ENCODE data around the gene CPN2. TPM values are rescaled to one million over a fixed set of nuclear protein-coding genes. Genes with fewer than 3 reads are reported as not detected.
A peak's percentile ranks its signal among the peaks of the same experiment; 100 is the strongest.

Gene CPN2
- total RNA-seq, 1 donor from 2014 or later = not detected

DNA sequence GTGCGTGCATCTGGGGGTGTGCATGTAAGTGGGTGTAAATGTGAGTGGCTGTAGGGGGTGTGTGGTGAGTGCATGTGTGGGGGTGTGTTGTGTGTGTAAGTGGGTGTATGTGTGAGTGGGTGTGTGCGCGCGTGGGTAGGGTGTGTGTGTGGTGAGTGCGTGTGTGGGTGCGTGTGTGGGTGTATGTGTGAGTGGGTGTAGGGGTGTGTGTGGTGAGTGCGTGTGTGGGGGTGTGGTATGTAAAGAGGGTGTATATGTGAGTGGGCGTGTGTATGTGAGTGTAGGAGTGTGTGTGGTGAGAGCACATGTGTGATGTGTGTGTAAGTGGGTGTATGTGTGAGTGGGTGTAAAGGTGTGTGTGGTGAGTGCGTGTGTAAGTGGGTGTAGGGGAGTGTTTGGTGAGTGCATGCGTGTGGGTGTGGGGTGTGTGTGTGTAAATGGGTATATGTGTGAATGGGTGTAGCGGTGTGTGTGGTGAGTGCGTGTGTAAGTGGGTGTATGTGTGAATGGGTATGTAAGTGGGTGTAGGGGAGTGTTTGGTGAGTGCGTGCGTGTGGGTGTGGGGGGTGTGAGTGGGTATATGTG is 916 bp upstream of the CPN2 start:
- DNase-seq = no peak

DNA sequence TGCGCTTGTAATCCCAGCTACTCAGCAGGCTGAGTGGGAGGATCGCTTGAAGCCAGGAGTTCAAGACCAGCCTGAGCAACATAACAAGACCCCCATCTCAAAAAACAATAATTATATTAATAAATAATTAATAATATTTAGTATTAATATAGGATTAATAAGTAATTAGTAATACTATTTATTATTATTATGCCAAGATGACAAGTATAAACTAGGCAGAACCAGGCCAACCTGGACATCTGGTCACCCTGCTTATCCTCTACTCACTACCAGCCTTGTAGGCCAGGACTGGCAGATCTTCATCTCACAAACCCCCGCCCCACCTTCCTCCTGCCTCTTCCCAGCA is 429 bp downstream of the CPN2 start:
- no peak for DNase-seq

DNA sequence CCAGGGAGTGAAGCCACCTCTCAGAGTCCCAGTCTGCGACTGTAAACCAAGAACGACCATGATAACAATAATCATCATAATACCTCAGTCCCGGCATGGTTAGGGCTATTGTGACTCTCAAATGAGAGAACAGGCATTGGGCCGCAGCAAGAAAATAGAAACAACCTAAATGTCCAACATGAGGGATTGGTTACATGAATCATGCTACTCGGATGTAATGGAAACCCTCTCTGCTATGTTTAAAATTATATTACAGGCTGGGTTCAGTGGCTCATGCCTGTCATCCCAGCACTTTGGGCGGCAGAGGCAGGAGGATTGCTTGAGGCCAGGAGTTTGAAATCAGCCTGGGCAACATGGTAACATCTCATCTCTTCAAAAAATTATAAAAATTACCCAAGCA is 2.8 kb downstream of the CPN2 start:
- no peak for DNase-seq

DNA sequence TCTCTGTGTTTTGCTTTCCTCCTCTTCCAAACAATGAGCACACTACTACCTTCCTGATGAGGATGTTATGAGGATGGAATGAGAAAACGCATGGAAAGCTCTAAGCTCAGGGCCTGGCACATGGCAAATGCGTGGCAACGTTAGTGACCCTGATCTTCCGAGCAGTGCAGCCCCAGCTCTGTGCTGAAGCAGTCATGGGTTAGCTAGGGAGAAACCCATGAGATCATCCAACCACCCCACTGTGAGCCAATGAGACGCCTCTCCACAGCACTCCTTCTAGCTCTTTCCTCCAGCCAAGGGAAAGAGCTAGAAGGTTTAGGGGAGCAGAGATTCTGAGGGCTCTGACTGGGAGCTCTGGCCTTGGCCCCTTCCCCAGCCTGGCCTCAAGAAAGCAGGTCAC is 4.5 kb downstream of the CPN2 start:
- DNase-seq = no peak

DNA sequence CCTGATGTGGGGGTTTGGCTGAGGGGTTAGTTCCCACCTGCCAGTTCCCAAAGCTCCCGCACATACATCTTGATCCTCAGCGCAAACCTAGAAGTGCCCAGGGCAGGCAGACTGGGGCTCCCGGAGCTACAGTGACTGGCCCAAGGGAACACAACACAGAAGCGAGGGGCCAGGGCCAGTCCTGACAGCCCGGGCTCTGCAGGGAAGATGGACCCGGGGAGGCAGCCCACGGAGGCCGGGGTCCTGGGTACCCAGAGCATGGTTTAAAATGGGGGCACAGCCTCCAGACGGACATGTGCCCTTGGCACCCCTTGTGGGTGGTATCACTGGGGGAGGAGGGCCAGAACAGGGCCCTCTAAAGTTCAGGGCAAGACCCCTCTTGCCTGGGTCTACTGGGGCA is 5.1 kb downstream of the CPN2 start:
- no peak for DNase-seq

DNA sequence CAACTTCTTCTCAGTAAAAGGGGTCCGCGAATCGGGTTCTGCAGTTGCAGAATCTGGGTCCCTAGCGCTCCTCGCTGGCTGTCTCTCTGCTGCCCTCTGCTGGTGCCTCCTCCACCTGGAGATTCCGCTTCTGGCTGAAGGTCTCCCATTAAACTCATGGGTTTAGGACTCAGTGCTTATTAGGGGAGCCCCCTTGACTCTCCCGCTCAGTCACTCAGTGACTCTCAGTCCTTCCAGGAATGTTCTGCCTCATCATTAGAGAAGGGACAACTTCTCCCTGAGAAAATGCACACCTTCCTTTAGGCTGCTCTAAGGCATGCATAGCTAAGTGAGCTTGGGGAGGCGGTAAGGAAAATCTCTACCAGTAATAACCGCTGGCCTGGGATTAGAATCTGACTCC is 7.1 kb downstream of the CPN2 start:
- peak; percentile 32 for DNase-seq

DNA sequence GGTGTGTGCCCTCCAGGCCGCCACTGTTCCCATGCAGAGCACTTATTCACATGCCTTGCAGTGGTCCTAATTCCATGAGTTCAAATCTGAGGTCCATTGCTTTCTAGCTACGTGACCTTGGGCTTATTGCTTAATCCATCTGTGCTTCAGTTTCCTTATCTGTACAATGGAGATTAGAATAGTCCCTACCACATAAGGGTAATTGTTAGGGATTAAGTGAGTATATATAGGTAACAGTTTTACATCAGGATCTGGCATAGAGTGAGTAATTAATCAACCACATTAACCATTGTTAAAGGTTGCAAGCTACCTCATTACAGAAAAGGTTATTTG is 7.6 kb downstream of the CPN2 start:
- DNase-seq = no peak

DNA sequence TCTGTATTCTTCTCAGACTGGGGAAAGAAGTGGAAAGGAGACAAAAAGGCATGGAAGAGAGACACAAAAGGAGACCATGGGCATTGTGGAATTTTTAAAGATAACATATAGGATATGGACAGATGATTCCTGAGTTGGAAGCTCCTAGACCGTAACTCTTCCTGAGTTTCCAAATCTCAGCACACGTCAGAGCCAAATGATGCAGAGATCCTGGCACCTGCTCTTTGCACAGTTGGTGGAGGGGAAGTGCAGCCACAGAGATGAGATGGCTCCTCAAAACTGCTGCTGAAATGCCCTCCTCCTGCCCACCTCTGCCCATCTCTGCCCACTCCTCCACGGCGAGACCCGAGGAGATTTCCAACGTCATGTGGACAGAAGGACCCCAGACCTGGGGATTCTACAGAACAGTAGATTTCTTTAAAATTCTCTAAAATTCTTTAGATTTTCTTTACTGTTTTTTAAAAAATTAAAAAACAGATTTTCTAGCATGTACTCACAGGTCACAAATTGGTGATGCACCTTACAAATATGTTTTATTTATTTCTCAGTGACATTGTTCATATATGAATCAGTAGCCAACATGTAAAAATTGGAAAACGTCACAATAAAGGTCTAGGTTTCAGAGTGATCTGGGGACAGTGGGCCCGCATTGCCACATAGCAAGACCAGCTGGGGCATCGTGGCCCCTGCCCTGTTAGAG is 8.1 kb downstream of the CPN2 start:
- DNase-seq = no peak

DNA sequence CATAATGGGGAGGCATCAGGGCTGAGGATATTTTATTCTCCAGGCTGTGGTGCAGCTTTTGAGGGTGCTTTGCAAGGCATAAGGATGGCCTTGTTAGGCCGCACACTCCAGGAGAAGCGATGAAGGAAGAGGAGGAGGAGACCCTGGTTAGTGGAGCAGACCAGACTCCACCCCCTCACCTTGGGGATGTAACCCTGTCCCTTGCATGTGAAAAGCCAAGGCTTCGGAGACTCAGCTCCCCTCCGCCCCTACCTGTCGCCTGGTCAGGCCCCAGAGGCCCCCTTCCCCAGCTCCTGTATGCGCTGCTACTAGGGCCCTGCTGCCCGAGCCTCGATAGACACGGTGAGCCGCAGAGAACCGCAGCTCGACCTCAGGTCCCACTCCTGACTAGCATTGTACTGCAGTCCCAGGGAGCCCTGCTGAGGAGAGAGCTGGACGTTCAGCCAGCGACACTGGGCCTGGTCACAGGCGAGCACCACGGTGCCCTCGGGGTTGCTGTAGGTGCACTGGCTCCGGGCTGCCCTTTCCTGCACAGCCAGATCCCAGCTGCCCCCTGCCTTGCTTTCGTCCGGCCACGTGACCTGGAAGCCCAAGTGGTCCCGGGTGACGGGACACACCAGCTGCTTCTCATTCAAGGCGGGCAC is 10.2 kb downstream of the CPN2 start:
- DNase-seq = no peak

DNA sequence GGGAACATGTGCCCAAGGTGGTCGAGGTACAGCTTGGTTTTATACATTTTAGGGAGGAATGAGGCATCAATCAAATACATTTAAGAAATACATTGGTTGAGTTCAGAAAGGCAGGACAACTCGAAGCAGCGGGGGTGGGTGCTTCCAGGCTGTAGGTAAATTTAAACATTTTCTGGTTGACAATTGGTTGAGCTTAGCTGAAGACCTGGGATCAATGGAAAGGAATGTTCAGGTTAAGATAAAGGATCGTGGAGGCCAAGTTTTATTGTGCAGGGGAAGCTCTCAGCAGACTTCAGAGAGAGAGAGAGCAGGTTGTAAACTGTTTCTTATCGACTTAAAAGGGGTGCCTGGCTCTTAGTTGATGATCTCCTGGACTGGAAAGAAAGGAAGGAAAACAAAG is 11.3 kb downstream of the CPN2 start:
- no peak for DNase-seq

DNA sequence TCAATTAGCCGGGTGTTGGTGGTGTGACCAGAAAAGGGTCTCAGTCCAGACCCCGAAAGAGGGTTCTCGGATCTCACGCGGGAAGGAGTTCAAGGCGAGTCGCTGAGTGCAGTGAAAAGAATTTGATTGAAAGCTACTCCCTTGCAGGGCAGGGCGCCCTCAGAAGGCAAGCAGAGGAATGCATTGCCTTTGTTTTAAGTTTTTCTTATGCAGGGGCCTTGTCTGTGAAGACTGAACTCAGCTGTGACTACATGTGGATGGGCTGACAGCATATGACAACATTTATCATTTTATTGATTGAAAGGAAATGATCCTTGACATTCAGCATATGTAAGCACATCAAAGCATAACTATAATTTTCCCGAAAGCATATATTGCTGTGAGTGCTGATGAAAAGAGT is 11.8 kb downstream of the CPN2 start:
- DNase-seq = no peak

DNA sequence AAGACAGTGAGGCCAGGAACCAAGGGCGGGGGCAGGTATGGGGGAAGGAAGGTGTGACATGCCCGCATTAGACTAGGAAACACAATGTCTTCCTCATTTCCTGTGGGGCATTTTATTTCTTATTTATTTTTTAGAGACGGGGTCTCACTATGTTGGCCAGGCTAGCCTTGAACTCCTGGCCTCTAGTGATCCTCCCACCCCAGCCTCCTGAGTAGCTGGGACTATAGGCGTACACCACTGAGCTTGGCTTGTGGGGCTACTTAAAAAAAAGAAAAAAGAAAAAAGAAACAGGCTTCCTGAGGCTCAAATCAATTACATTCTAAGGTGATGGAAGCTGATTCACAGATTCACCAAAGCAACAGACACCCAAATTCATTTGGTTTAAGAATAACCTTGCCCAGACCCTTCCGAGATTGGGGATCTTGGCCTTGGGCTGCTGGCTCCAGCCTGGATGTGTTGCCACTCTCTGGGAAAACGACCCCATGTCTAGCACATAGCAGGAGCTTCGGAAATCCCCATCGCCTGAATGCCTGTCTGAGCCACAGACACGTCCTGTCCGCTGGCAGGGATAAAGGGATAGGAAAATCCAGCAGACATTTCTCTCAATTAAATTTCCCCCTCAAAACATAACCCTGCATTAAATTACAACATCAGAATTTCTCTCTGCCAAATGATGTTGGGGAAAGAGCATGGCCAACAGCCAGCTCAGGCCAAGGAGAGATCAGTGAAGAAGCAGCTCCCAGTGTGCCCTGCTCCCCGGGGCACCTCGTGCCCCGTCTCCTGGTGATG is 13.0 kb downstream of the CPN2 start:
- DNase-seq = no peak

DNA sequence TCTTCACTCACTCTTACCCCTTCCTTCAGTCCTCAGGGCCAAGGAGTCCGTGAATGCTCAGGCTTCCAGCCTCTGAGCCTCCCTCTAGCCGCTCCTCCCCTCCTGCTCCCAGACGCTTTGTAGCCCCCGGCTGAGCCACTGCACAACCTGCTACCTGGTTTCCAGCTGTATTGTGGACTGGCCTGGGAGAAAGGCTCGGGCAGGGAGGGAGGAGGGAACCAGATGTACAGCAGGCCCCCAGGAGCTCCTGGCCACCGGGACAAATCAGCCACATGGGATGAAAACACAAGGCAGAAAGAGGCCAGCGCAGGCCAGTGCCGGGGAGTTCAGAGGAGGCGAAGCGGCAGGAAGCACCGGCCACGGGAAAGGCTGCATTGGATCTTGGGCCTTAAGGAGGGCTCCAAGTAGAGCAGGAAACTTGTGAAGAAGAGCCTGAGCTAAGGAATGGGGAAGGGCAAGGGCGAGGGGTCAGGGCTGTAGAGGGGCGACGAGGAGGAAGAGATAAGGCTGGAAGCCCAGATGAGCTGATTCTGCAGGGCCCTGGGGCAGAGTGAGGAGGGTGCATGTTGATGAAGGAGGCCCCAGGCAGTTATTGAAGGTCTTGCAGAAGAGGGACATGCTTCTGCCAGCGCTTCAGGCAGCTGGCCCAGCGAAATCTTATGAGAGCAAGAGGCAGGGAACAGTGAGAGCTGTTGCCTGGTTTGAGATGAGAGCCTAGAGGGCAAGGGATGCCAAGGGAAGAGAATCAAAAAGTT is 14.3 kb downstream of the CPN2 start:
- no peak for DNase-seq

DNA sequence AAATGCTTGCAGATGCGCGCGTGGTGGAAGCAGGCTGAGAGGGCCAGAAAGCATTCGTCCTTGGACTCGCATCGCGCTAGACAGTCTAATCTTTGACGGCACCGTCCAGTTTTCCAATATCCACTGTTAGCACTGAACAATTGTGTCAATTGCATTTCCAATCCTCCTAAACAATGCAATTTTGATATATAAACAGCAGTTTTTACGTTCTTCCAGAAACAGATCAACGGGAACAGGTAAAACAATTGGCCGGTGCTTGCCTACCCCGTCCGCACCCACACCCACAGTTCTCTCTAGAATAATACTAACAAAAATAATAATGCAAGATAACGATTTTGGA is 17.2 kb downstream of the CPN2 start:
- DNase-seq = no peak

DNA sequence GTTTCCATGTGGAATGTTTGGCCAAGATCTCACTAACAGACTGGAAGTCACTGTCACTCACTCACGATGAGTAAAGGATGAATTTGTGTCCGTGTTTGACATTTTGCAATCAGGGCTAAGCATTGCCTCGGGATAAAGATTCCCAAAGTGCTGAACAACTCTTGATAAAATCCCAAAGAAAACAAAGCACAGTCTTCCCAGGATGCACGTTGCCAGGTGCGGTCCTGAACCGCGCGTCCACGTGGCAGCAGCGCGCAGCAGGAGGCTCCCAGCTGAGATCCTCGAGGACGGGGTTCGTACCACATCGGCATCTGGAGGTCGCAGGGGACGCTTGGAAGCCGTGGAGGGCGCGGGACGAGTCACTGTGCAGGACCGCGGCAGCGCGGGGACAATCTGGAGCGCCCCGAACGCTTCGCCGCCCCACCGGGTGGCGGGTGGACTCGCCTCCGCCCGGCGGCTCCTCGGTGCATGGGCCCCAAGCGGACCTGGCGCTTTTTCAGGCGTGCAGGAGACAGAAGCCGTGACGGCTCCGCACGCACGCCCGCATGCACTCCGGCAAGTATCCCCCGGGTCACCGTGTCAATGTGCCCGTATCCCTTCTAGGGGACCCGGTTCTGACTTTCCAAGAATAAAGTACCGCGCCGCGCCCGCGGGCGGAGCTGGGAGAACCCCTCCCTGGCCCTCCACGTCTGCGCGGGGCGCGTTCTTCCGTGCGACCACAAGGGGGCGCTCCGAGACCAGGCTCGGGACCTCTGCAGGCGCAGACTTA is 17.7 kb downstream of the CPN2 start:
- DNase-seq = no peak

DNA sequence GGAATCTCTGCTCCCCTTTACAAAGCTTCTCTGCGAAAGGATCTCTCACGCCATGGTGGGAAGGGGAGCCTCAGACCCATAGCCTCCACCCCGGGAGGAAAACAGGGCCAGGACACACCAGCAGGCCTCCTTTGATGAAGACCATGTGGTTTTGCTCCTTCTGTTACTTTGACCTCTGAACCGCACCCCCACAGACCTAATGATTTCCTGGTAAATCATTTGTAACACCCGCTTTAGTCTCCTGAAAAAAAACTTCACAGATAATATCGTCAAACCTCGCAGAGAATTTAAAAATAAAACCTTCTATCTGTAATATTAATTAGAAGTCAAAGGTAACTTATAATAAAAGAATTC is 18.3 kb downstream of the CPN2 start:
- DNase-seq = no peak

DNA sequence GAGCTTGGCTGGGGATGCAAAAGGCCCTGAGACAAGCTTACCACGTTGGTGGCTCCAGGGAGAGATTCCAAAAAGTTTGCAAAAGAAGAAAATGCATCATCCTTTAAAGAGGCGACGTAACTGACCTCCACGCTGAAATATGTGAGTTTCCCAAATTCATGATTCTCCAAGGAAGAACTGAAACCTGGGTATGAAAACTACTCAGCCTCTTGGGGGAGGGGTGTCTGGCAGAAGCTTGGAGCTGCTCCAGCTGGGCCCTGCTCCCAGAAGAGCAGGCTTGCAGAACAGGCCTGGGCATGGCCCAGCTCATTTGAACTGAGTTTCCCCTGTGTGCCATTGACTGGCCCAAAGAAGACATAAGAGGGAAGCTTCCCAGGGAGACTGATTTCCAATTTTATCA is 20.5 kb downstream of the CPN2 start:
- no peak for DNase-seq

DNA sequence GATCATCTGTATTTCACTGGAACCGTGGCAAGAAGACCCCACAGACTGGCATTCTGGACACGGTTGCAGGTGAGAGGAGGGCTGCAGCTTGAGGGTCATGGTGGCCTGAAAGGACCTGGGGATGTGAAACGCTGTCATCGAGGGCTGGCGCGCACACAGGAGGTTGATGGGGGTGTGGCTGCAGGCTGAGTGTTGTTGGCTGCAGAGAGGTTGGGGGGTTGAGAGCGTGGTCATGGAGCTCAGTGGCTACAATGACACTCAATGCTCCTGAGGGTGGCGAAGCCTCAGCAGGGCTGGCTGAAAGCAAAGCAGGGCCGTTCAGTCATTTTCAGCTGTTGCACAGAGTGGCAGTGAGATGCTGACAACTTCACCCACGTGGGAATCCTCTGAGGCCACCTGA is 21.0 kb downstream of the CPN2 start:
- no peak for DNase-seq

DNA sequence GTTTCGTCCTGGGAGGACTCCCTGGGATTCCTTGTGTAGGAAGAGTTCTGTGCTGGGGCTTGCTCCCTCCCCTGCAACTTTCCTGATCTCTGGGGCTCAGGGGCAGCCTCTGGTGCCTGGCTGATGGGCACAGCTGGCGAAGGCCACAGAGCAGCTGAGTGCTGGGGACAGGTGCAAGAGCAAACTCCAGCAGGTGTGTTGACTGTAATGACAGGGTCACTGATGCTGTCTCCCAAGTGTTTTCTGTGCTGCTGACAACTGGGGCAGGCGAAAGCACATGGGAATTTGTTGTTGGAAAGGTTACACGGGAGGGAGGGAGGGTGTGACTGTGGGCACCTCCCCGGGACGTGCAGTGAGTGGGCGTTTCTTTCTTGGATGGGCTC is 21.6 kb downstream of the CPN2 start:
- DNase-seq = no peak

DNA sequence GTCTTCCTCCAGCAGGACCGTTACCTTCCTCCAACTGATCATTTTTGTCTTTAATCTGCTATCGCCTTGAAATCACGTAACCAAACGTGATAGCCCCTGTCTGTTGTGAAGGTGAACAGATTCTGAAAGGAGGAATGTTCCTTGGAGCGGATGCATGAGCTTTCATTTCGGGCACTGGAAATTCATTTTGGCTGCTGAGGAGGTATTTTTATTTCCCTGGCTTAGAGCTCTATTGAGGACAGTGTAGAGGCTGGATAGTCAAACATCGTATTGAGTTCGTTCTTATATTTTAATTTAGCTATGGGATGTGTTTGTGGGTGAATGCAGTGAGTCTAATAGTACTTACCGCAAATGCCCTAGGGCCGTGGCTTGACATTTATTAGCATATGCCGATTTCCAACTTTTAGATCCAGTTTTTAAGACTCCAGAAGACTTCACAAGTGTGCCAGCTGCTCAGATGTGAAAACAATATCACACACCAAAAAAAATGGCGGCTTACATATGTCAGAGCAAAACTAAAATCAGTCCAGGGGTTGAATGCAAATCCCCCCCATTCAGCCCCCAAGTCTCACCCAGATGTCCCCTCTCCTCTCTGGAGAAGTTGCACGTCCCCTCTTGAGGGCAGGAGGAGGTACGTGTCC is 22.1 kb downstream of the CPN2 start:
- no peak for DNase-seq

DNA sequence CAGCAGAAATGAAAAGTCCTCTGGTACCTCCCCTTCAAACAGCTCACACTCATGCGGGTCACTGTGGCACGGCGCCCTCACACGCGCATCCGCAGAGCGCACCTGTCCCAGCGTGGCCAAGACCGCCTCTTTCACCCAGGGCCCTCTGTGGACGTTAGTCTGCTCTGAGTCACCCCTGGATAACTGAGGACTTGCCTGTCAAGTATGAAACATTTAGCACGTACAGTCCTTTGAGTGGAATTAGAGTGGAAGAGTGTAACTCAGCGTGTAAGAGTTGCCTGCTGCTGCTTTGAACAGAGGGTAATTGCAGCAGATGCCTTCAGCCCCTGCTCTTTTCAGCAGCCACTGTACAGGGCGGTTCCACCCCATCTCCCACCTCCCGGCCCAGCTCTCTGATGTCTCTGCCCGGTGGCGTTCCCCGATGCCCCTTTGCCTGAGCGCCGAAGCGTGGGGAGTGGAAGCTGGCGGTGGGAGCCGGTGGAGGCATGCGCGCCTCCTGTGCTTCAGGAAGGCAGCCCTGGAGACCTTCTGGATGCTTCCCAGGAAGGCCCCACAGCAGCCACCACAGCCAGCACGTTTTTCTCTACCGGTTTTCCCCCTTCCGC is 23.0 kb downstream of the CPN2 start:
- DNase-seq = no peak
